Loucy (cell line): ENCODE results near the gene CTIF.

Experiments used
- CTCF ChIP-seq: fragments of 200-600 bp; sonication (generic); conservative IDR thresholded peaks from 2 replicates; pipeline ENCODE4 v1.5.1; 2014; ENCODE audit warnings: mild to moderate bottlenecking, antibody characterized with exemption, low read length
- EZH2phosphoT487 ChIP-seq: fragments of 200-600 bp; IDR thresholded peaks from 2 replicates; pipeline ENCODE4 v1.6.1; 2018; ENCODE audit warnings: antibody characterized with exemption, mild to moderate bottlenecking, moderate library complexity, borderline replicate concordance

- TF ChIP-seq CTCF (no peak), EZH2phosphoT487 (no peak)
Measured at GRCh38 chr18:48853588-48853987, 314.8 kb downstream of the CTIF start.
